ENCODE data around the gene ACVRL1. TPM values are rescaled to one million over a fixed set of nuclear protein-coding genes. Genes with fewer than 3 reads are reported as not detected.

The ACVRL1 gene
- total RNA-seq, 1 experiment from 2014 or later, result not detected

DNA sequence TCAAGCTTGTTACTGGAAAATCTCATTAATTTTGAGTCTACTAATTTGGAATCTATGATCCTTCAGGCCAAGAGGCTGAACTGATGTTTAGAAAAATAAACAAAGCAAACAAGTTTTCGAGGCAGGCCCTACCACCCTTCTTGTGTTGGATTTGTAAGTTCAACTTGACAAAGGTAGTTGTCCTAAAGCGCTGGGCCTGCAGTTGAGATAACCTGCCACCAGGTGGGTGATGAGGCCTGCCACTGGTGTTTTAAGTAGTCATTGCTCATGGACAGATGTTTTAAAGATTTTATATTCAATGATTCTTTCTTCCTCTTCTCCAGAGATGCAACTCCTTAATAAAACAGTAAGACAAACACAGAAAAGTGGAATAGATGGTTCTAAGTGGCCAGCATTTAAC is 19.4 kb downstream of the ACVRL1 start:
- no peak overlapping the region for H4K91ac ChIP-seq (ENCODE audit: insufficient read length, low read depth, low read length)
- no peak overlapping the region for H3K27ac ChIP-seq (ENCODE audit: insufficient read length, low read depth, low read length)
- no peak overlapping the region for H2BK120ac ChIP-seq (ENCODE audit: low read depth, low read length, poor library complexity, severe bottlenecking)
- H2BK12ac ChIP-seq (ENCODE audit: insufficient read length, low read depth, low read length), result no peak overlapping the region
- H3K27me3 Mint-ChIP-seq (ENCODE audit: low read depth), result peaks cover 32% of the 10 kb centered on the region
- peaks cover 7 to 20% of the 10 kb centered on the region in 2 experiments for H3K4me1 Mint-ChIP-seq
- no peak overlapping the region for H3K4ac ChIP-seq (ENCODE audit: low read depth, low read length)
- peak; percentile 74 for DNase-seq
- no peak overlapping the region for H4K5ac ChIP-seq (ENCODE audit: insufficient read length, low read depth, low read length)
- no peak overlapping the region for H3K23ac ChIP-seq (ENCODE audit: insufficient read length, low read depth, low read length)
- H3K23me2 ChIP-seq (ENCODE audit: insufficient read length, low read depth, low read length, poor library complexity, severe bottlenecking), result no peaks in the 10 kb centered on the region
- no peak overlapping the region for H3K14ac ChIP-seq (ENCODE audit: insufficient read depth, low read length)
- no peaks in the 10 kb centered on the region for H3K79me1 ChIP-seq (ENCODE audit: insufficient read depth, low read depth, low read length, poor library complexity, severe bottlenecking)
- no peak overlapping the region for H2BK15ac ChIP-seq (ENCODE audit: low read depth, low read length)
- H3T11ph ChIP-seq (ENCODE audit: low read length), result no peak overlapping the region
- no peaks in the 10 kb centered on the region for H3K79me2 ChIP-seq (ENCODE audit: insufficient read depth, low read length)
- no peak overlapping the region; a peak in 1 of 7 replicates for H3K27ac Mint-ChIP-seq
- no peaks in the 10 kb centered on the region for H3K4me1 ChIP-seq (ENCODE audit: insufficient read depth, low read length)
- no peak overlapping the region for H2BK20ac ChIP-seq (ENCODE audit: low read depth, low read length, poor library complexity, severe bottlenecking)
- no peak overlapping the region for H3K4me3 Mint-ChIP-seq
- no peak overlapping the region for H3K4me2 ChIP-seq (ENCODE audit: insufficient read depth, insufficient read length, low read length)
- no peak overlapping the region for H2BK5ac ChIP-seq (ENCODE audit: insufficient read length, low read length)
- H3K27me3 ChIP-seq (ENCODE audit: insufficient read depth, low read length), result no peaks in the 10 kb centered on the region
- H3K36me3 Mint-ChIP-seq (ENCODE audit: insufficient read depth in 1 of 3, low read depth in 3 of 3), result no peaks in the 10 kb centered on the region
- no peaks in the 10 kb centered on the region for H3K9me3 ChIP-seq (ENCODE audit: control insufficient read depth, low read depth, low read length)
- no CpG with 5 or more reads among the region's 2 CpGs for WGBS (ENCODE audit: extremely low coverage, insufficient read length, low lambda C conversion rate)
- no peak overlapping the region for H4K8ac ChIP-seq (replicated peaks; ENCODE audit: insufficient read length, low read depth, low read length)
- TF ChIP-seq, protein P1, sequence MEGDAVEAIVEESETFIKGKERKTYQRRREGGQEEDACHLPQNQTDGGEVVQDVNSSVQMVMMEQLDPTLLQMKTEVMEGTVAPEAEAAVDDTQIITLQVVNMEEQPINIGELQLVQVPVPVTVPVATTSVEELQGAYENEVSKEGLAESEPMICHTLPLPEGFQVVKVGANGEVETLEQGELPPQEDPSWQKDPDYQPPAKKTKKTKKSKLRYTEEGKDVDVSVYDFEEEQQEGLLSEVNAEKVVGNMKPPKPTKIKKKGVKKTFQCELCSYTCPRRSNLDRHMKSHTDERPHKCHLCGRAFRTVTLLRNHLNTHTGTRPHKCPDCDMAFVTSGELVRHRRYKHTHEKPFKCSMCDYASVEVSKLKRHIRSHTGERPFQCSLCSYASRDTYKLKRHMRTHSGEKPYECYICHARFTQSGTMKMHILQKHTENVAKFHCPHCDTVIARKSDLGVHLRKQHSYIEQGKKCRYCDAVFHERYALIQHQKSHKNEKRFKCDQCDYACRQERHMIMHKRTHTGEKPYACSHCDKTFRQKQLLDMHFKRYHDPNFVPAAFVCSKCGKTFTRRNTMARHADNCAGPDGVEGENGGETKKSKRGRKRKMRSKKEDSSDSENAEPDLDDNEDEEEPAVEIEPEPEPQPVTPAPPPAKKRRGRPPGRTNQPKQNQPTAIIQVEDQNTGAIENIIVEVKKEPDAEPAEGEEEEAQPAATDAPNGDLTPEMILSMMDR (conservative IDR thresholded peaks at IDR 0.05), result peak; percentile 78
- no peak overlapping the region for H3K18ac ChIP-seq (ENCODE audit: insufficient read length, low read depth, low read length)
- no peak overlapping the region for H3K9ac ChIP-seq (ENCODE audit: extremely low read depth, insufficient read length, low read length)
- H2AK5ac ChIP-seq (ENCODE audit: insufficient read length, low read length), result no peak overlapping the region
- no peaks in the 10 kb centered on the region for H4K20me1 ChIP-seq (ENCODE audit: control insufficient read depth, insufficient read depth, insufficient read length)
- H2AFZ ChIP-seq (ENCODE audit: low read length), result no peak overlapping the region
- no peak overlapping the region for H3K56ac ChIP-seq (ENCODE audit: insufficient read length, low read depth, low read length)
- no peaks in the 10 kb centered on the region for H3K9me3 Mint-ChIP-seq
